22Rv1 (cell line): ENCODE measurements around the gene H6PD.
A peak's percentile ranks its signal among the peaks of the same experiment; 100 is the strongest.

ENCODE experiments used
- H3K27ac ChIP-seq: fragments of 450-650 bp; 2 replicates; pipeline ENCODE4 v1.5.1; 2017
- CTCF ChIP-seq: fragments of 450-650 bp; IDR thresholded peaks from 2 replicates; pipeline ENCODE4 v1.5.1; 2017; ENCODE audit warnings: mild to moderate bottlenecking
- ZFX ChIP-seq: fragments of 450-650 bp; IDR thresholded peaks from 2 replicates; pipeline ENCODE4 v1.6.1; 2017; ENCODE audit warnings: antibody characterized with exemption, borderline replicate concordance

The H6PD gene

GRCh38 chr1:9267352-9267686 lies 32.7 kb downstream of the H6PD start:
- H3K27ac ChIP-seq = no peak overlapping the region
- peak; percentile 60 for TF ChIP-seq CTCF
- no peak for TF ChIP-seq ZFX

- TF ChIP-seq ZFX = no peak
- TF ChIP-seq CTCF = no peak
- no peak overlapping the region for H3K27ac ChIP-seq
These were observed 33.4 kb downstream of the H6PD start for GRCh38 chr1:9267827-9268581.

GRCh38 chr1:9269078-9269501 lies 34.5 kb downstream of the H6PD start:
- no peak overlapping the region for H3K27ac ChIP-seq
- TF ChIP-seq CTCF (no peak), ZFX (no peak)

- no peak overlapping the region for H3K27ac ChIP-seq
- no peak for TF ChIP-seq ZFX
- TF ChIP-seq CTCF = no peak
These were observed 35.1 kb downstream of the H6PD start for GRCh38 chr1:9269721-9270120.

GRCh38 chr1:9270290-9270883 lies 35.8 kb downstream of the H6PD start:
- no peak overlapping the region for H3K27ac ChIP-seq
- TF ChIP-seq ZFX = no peak
- TF ChIP-seq CTCF = no peak

GRCh38 chr1:9271283-9271682 lies 36.7 kb downstream of the H6PD start:
- TF ChIP-seq CTCF (no peak), ZFX (no peak)
- H3K27ac ChIP-seq = no peak overlapping the region

GRCh38 chr1:9271861-9272595 lies 37.5 kb downstream of the H6PD start:
- no peak overlapping the region for H3K27ac ChIP-seq
- TF ChIP-seq ZFX (no peak), CTCF (no peak)
